ENCODE results near the gene TTYH2.

DNA sequence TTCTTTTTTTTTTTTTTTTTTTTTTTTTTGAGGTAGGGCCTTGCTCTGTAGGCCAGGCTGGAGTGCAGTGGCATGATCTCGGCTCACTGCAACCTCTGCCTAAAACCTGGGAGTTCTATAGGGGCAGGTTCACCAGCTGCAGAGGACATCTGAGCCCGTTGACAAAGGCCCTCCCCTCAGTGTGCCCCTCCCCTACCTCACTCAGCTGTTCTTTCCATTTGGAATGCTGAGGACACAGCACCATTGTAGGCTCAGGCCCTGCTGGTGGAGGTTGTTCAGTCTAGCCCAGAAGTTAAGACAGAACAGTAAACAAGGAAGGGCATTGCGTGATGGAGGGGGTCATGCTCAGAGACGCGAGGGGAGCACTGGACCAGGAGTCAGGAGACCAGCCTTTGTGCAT, 90.8 kb downstream of the TTYH2 start:
- TF ChIP-seq, protein P1, sequence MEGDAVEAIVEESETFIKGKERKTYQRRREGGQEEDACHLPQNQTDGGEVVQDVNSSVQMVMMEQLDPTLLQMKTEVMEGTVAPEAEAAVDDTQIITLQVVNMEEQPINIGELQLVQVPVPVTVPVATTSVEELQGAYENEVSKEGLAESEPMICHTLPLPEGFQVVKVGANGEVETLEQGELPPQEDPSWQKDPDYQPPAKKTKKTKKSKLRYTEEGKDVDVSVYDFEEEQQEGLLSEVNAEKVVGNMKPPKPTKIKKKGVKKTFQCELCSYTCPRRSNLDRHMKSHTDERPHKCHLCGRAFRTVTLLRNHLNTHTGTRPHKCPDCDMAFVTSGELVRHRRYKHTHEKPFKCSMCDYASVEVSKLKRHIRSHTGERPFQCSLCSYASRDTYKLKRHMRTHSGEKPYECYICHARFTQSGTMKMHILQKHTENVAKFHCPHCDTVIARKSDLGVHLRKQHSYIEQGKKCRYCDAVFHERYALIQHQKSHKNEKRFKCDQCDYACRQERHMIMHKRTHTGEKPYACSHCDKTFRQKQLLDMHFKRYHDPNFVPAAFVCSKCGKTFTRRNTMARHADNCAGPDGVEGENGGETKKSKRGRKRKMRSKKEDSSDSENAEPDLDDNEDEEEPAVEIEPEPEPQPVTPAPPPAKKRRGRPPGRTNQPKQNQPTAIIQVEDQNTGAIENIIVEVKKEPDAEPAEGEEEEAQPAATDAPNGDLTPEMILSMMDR (IDR thresholded peaks at IDR 0.05): no peak
- TF ChIP-seq POLR2A (IDR thresholded peaks at IDR 0.05): no peak
